Measurements from ENCODE around the gene HNRNPM.

HNRNPM gene

GRCh38 chr19:8517551-8518442 lies 73.0 kb downstream of the HNRNPM start (continued):
- TF ChIP-seq PPARA (CRISPR knock-in tag; IDR thresholded peaks at IDR 0.05; ENCODE audit: borderline replicate concordance): no peak

- no peak for ATAC-seq
- no peak for TF ChIP-seq ISL1 (CRISPR knock-in tag; IDR thresholded peaks at IDR 0.05)
- TF ChIP-seq ZNF8 (CRISPR knock-in tag; IDR thresholded peaks at IDR 0.05): no peak
- no peak for TF ChIP-seq ZNF565 (CRISPR knock-in tag; conservative IDR thresholded peaks at IDR 0.05; ENCODE audit: low read depth)
- no peak for TF ChIP-seq CREB5 (CRISPR knock-in tag; IDR thresholded peaks at IDR 0.05; ENCODE audit: low read depth)
- TF ChIP-seq POU6F1 (CRISPR knock-in tag; IDR thresholded peaks at IDR 0.05; ENCODE audit: borderline replicate concordance, low read depth): no peak
- TF ChIP-seq ARNTL (CRISPR knock-in tag; IDR thresholded peaks at IDR 0.05; ENCODE audit: borderline replicate concordance, low read depth): no peak
- TF ChIP-seq TOX (CRISPR knock-in tag; IDR thresholded peaks at IDR 0.05; ENCODE audit: borderline replicate concordance): no peak
- no peak for TF ChIP-seq ESRRG (CRISPR knock-in tag; IDR thresholded peaks at IDR 0.05)
These were observed 73.8 kb downstream of the HNRNPM start for GRCh38 chr19:8518536-8518935.

GRCh38 chr19:8519388-8519787 lies 74.6 kb downstream of the HNRNPM start:
- ATAC-seq: no peak
- TF ChIP-seq CREB5 (CRISPR knock-in tag; IDR thresholded peaks at IDR 0.05; ENCODE audit: low read depth) (no peak), GLIS3 (CRISPR knock-in tag; IDR thresholded peaks at IDR 0.05) (no peak), ZNF565 (CRISPR knock-in tag; conservative IDR thresholded peaks at IDR 0.05; ENCODE audit: low read depth) (no peak), OSR1 (CRISPR knock-in tag; IDR thresholded peaks at IDR 0.05) (no peak), ISL1 (CRISPR knock-in tag; IDR thresholded peaks at IDR 0.05) (no peak), ESRRG (CRISPR knock-in tag; IDR thresholded peaks at IDR 0.05) (no peak), POU6F1 (CRISPR knock-in tag; IDR thresholded peaks at IDR 0.05; ENCODE audit: borderline replicate concordance, low read depth) (no peak), TSHZ2 (CRISPR knock-in tag; IDR thresholded peaks at IDR 0.05) (no peak), PPARA (CRISPR knock-in tag; IDR thresholded peaks at IDR 0.05; ENCODE audit: borderline replicate concordance) (no peak)

- ATAC-seq: no peak; the same call in 2 of the 3 replicates
- TF ChIP-seq ZFP30 (CRISPR knock-in tag; IDR thresholded peaks at IDR 0.05) (no peak), ZFP3 (CRISPR knock-in tag; IDR thresholded peaks at IDR 0.05) (no peak), TSHZ2 (CRISPR knock-in tag; IDR thresholded peaks at IDR 0.05) (no peak), ISL1 (CRISPR knock-in tag; IDR thresholded peaks at IDR 0.05) (no peak), RARB (CRISPR knock-in tag; IDR thresholded peaks at IDR 0.05) (no peak), TCF4 (CRISPR knock-in tag; IDR thresholded peaks at IDR 0.05; ENCODE audit: borderline replicate concordance) (no peak), CREB5 (CRISPR knock-in tag; IDR thresholded peaks at IDR 0.05; ENCODE audit: low read depth) (no peak), ARNTL (CRISPR knock-in tag; IDR thresholded peaks at IDR 0.05; ENCODE audit: borderline replicate concordance, low read depth) (no peak), ESRRG (CRISPR knock-in tag; IDR thresholded peaks at IDR 0.05) (no peak), ZNF70 (CRISPR knock-in tag; IDR thresholded peaks at IDR 0.05) (no peak), SNAI2 (CRISPR knock-in tag; IDR thresholded peaks at IDR 0.05) (no peak), CSDC2 (CRISPR knock-in tag; IDR thresholded peaks at IDR 0.05) (no peak), BACH2 (CRISPR knock-in tag; IDR thresholded peaks at IDR 0.05; ENCODE audit: borderline replicate concordance) (no peak), OSR1 (CRISPR knock-in tag; IDR thresholded peaks at IDR 0.05) (no peak), GLIS3 (CRISPR knock-in tag; IDR thresholded peaks at IDR 0.05) (no peak)
These were observed 80.6 kb downstream of the HNRNPM start for GRCh38 chr19:8525401-8525684.

All from SK-N-SH treated with all-trans-retinoic acid at 6 μM for 48 hours (cell line).